Neural progenitor cell (in vitro differentiated cells): Measurements from ENCODE around the gene COG3. TPM values are rescaled to one million over a fixed set of nuclear protein-coding genes. Genes with fewer than 3 reads are reported as not detected.

ENCODE experiments used
- DNase-seq: peaks from one replicate; pipeline ENCODE4 v3.0.0-alpha.2; 2016; ENCODE audit warnings: low spot score
- H2AFZ ChIP-seq: fragments of 200-600 bp; sonication (generic); replicated peaks from 2 replicates; pipeline ENCODE4 v1.6.1; 2016; ENCODE audit warnings: antibody characterized with exemption
- H3F3A ChIP-seq: fragments of 200-600 bp; sonication (generic); 2 replicates; pipeline ENCODE4 v1.6.1; 2016; ENCODE audit warnings: antibody characterized with exemption, low read depth
- H3K27ac ChIP-seq: fragments of 200-600 bp; sonication (generic); 2 replicates; pipeline ENCODE4 v1.5.1; 2016; ENCODE audit warnings: mild to moderate bottlenecking
- H3K27me3 ChIP-seq: fragments of 200-600 bp; sonication (generic); 2 replicates; pipeline ENCODE4 v1.6.1; 2016; ENCODE audit warnings: mild to moderate bottlenecking, moderate library complexity
- H3K36me3 ChIP-seq: fragments of 200-600 bp; sonication (generic); 2 replicates; pipeline ENCODE4 v1.5.1; 2016
- H3K4me1 ChIP-seq: fragments of 200-600 bp; sonication (generic); 2 replicates; pipeline ENCODE4 v1.6.1; 2016; ENCODE audit warnings: mixed run types
- H3K4me2 ChIP-seq: fragments of 200-600 bp; sonication (generic); 2 replicates; pipeline ENCODE4 v1.6.1; 2016
- H3K4me3 ChIP-seq: fragments of 200-600 bp; sonication (generic); 2 replicates; pipeline ENCODE4 v1.5.1; 2016
- H3K79me2 ChIP-seq: fragments of 200-600 bp; sonication (generic); 2 replicates; pipeline ENCODE4 v1.6.1; 2016; ENCODE audit warnings: low read depth
- H3K9ac ChIP-seq: fragments of 200-600 bp; sonication (generic); 2 replicates; pipeline ENCODE4 v1.6.1; 2016
- H3K9me3 ChIP-seq: fragments of 200-600 bp; sonication (generic); 2 replicates; pipeline ENCODE4 v1.5.1; 2016; ENCODE audit warnings: low read depth
- H4K20me1 ChIP-seq: fragments of 200-600 bp; sonication (generic); 2 replicates; pipeline ENCODE4 v1.6.1; 2016; ENCODE audit warnings: low read depth
- H3K27ac Mint-ChIP-seq: 3 replicates; pipeline ENCODE4 v1.8.0; 2021; ENCODE audit warnings: mixed read lengths
- H3K27me3 Mint-ChIP-seq: 2 replicates; pipeline ENCODE4 v1.8.0; 2022; ENCODE audit warnings: low read depth, mild to moderate bottlenecking, inconsistent platforms, moderate library complexity, mixed read lengths; ENCODE audit not compliant: insufficient read depth
- H3K36me3 Mint-ChIP-seq: 3 replicates; pipeline ENCODE4 v1.8.0; 2021; ENCODE audit warnings: mixed read lengths
- H3K4me1 Mint-ChIP-seq: 3 replicates; pipeline ENCODE4 v1.8.0; 2021; ENCODE audit warnings: mixed read lengths
- H3K4me3 Mint-ChIP-seq: 3 replicates; pipeline ENCODE4 v1.8.0; 2021; ENCODE audit warnings: mild to moderate bottlenecking, moderate library complexity, mixed read lengths
- H3K9me3 Mint-ChIP-seq: 3 replicates; pipeline ENCODE4 v1.8.0; 2020; ENCODE audit warnings: mixed read lengths
- EZH2 ChIP-seq: fragments of 200-600 bp; sonication (generic); IDR thresholded peaks from 2 replicates; pipeline ENCODE4 v1.6.1; 2017; ENCODE audit warnings: antibody characterized with exemption, mild to moderate bottlenecking, moderate library complexity
- EZH2phosphoT487 ChIP-seq: fragments of 200-600 bp; sonication (generic); IDR thresholded peaks from 2 replicates; pipeline ENCODE4 v1.6.1; 2017; ENCODE audit warnings: antibody characterized with exemption
- total RNA-seq: library from RNA; depleted of rRNA; stranded (reverse); fragments of >200 nt; gene quantifications from 2 replicates; pipeline ENCODE4 v1.2.3, GENCODE V29; 2015; ENCODE audit warnings: low replicate concordance
- TF ChIP-seq, protein P1 (sequence below): fragments of 200-600 bp; sonication (generic); IDR thresholded peaks from 2 replicates; pipeline ENCODE4 v1.5.1; 2017; ENCODE audit warnings: antibody characterized with exemption, mild to moderate bottlenecking

Gene COG3
- total RNA-seq, 1 donor from 2014 or later: 36.0 TPM

DNA sequence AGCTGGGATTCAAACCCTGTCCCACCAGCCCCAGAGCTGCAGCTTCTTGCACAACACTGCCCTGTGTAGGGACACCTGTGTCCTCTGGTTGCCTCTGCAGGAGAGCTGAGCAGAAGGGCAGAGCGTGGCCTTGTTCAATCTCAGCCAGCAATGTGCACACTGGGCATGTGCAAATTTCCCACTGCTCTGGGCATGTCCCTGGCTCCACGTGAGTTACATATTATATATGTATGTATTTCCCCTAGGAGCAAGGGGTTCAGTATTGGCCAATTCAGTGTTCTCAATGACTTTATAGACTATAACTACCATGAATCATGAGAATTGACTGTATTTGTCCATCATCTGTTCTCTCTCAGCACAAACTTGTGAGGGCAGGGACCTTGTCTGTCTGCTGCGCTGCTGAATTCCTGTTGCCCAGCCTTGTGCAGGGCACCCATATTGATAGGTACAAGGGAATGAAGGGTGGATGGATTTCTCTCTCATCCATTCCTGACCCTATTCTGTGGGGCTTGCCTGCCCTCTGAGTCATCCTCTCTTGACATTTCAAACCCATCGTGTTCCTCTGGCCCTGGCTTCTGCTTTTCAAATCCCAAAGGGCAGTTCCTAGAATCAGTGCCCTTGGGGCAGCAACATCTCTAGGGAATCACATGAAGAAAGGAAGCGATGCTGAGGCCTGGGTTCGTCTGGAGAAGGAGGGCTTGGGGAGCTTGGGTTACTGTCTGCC is 81.1 kb downstream of the COG3 start:
- Histone ChIP-seq H3K27me3 (no peaks in the 10 kb centered on the region), H3K27ac (no peak overlapping the region), H3K4me3 (no peak overlapping the region), H3K4me2 (no peak overlapping the region), H3F3A (no peaks in the 10 kb centered on the region), H3K9ac (no peak overlapping the region), H3K9me3 (no peaks in the 10 kb centered on the region), H3K79me2 (no peaks in the 10 kb centered on the region), H3K36me3 (no peaks in the 10 kb centered on the region), H3K4me1 (no peaks in the 10 kb centered on the region), H4K20me1 (no peaks in the 10 kb centered on the region), H2AFZ (no peak overlapping the region)
- DNase-seq: no peak
- Mint-ChIP-seq H3K9me3 (no peaks in the 10 kb centered on the region), H3K27ac (peak overlapping the region; percentile 46), H3K36me3 (no peaks in the 10 kb centered on the region), H3K4me3 (no peak overlapping the region), H3K4me1 (peaks cover 6% of the 10 kb centered on the region), H3K27me3 (peaks cover 10% of the 10 kb centered on the region)
- TF ChIP-seq EZH2phosphoT487 (no peak), EZH2 (no peak)

DNA sequence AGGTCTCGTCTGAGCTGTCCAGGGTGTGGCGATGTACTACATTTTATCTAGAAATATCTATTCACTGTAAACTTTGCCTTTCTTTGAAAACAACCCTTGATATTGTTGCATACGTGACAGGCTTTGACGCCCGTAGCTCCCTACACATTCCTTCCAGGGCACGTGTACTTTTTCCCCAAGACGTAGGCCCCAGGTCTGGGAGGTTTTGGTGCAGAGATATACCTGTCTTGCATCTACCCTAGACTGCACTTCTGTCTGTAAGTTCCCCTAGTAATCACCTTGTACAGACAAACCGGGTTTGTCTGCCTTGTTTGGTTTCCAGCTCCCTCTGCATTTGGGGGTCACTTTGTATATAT is 81.6 kb downstream of the COG3 start:
- TF ChIP-seq EZH2phosphoT487: no peak
- TF ChIP-seq, protein P1, sequence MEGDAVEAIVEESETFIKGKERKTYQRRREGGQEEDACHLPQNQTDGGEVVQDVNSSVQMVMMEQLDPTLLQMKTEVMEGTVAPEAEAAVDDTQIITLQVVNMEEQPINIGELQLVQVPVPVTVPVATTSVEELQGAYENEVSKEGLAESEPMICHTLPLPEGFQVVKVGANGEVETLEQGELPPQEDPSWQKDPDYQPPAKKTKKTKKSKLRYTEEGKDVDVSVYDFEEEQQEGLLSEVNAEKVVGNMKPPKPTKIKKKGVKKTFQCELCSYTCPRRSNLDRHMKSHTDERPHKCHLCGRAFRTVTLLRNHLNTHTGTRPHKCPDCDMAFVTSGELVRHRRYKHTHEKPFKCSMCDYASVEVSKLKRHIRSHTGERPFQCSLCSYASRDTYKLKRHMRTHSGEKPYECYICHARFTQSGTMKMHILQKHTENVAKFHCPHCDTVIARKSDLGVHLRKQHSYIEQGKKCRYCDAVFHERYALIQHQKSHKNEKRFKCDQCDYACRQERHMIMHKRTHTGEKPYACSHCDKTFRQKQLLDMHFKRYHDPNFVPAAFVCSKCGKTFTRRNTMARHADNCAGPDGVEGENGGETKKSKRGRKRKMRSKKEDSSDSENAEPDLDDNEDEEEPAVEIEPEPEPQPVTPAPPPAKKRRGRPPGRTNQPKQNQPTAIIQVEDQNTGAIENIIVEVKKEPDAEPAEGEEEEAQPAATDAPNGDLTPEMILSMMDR: no peak
- no peak for TF ChIP-seq EZH2
- no peak for DNase-seq
- H3K9me3 ChIP-seq: no peaks in the 10 kb centered on the region
- H3K4me1 Mint-ChIP-seq: peaks cover 6% of the 10 kb centered on the region
- no peaks in the 10 kb centered on the region for H3K79me2 ChIP-seq
- no peaks in the 10 kb centered on the region for H3K9me3 Mint-ChIP-seq
- H3F3A ChIP-seq: no peaks in the 10 kb centered on the region
- no peak overlapping the region for H3K4me3 Mint-ChIP-seq
- no peaks in the 10 kb centered on the region for H3K27me3 ChIP-seq
- H3K4me1 ChIP-seq: no peaks in the 10 kb centered on the region
- no peaks in the 10 kb centered on the region for H3K36me3 Mint-ChIP-seq
- H4K20me1 ChIP-seq: no peaks in the 10 kb centered on the region
- peaks cover 10% of the 10 kb centered on the region for H3K27me3 Mint-ChIP-seq
- H3K27ac Mint-ChIP-seq: no peak overlapping the region
- no peak overlapping the region for H2AFZ ChIP-seq
- no peak overlapping the region for H3K9ac ChIP-seq
- H3K4me2 ChIP-seq: no peak overlapping the region
- H3K36me3 ChIP-seq: no peaks in the 10 kb centered on the region
- H3K27ac ChIP-seq: no peak overlapping the region
- H3K4me3 ChIP-seq: no peak overlapping the region

DNA sequence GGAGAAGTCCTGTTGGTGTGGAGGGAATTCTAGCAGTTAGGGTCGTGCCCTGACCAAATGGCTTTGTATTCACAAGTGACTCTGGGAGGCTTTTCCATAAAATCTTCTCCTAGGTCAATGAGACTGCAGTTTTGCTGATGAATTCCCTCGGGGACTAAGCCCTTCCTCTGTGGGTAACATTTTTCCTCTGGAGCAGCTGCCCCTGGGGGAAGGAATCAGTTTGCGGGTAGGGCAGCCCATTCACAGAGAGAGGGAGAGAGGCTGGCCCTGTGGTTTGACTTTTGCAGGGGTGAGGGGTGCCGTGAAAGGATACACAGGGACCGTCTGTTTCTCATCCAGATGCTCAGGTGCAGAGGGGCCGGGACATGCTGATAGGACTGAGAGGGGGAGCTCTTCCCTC is 83.5 kb downstream of the COG3 start:
- no peaks in the 10 kb centered on the region for H3K36me3 ChIP-seq
- Mint-ChIP-seq H3K27ac (peak overlapping the region; percentile 65), H3K4me3 (no peak overlapping the region), H3K9me3 (no peaks in the 10 kb centered on the region), H3K36me3 (no peaks in the 10 kb centered on the region), H3K4me1 (peaks cover 6% of the 10 kb centered on the region), H3K27me3 (peaks cover 10% of the 10 kb centered on the region)
- DNase-seq: no peak
- no peak overlapping the region for H3K27ac ChIP-seq
- no peaks in the 10 kb centered on the region for H3K79me2 ChIP-seq
- no peak overlapping the region for H3K9ac ChIP-seq
- H2AFZ ChIP-seq: no peak overlapping the region
- TF ChIP-seq, protein P1: no peak
- TF ChIP-seq EZH2: no peak
- no peak for TF ChIP-seq EZH2phosphoT487
- H3K9me3 ChIP-seq: no peaks in the 10 kb centered on the region
- no peaks in the 10 kb centered on the region for H3K27me3 ChIP-seq
- H3K4me2 ChIP-seq: no peak overlapping the region
- no peaks in the 10 kb centered on the region for H3F3A ChIP-seq
- no peaks in the 10 kb centered on the region for H4K20me1 ChIP-seq
- no peak overlapping the region for H3K4me3 ChIP-seq
- no peaks in the 10 kb centered on the region for H3K4me1 ChIP-seq

DNA sequence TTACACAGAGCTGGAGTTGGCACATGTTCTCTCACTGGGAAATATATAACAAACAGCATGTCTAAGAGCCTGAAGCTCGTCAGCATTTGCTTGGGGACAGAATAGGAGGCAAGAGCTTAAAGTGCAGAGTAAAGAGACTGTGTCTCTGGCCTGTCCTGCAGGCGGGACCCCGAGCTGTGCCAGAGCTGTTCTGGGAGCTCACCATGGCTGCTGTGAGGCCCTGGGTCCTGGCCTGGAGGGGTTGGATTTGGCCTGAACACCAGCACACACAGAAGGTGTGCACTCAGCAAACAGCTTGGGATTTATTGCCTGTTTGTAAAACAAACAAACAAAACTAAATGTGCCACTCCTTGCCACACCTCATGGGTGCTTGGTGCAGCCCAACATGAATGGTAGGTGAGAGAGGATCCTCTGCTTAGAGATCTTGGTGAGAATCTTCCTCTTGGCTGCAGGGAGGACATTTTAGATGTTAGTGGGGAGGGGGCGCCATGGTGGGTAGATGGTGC is 89.9 kb downstream of the COG3 start:
- no peak overlapping the region for H3K9ac ChIP-seq
- no peaks in the 10 kb centered on the region for H3K9me3 ChIP-seq
- H3K4me1 ChIP-seq: no peaks in the 10 kb centered on the region
- H3K27me3 Mint-ChIP-seq: peaks cover 8% of the 10 kb centered on the region
- H3K36me3 ChIP-seq: no peaks in the 10 kb centered on the region
- no peak overlapping the region for H3K4me3 ChIP-seq
- H3K4me2 ChIP-seq: no peak overlapping the region
- H4K20me1 ChIP-seq: no peaks in the 10 kb centered on the region
- no peak overlapping the region for H3K4me3 Mint-ChIP-seq
- H3K36me3 Mint-ChIP-seq: no peaks in the 10 kb centered on the region
- no peak for DNase-seq
- no peaks in the 10 kb centered on the region for H3K27me3 ChIP-seq
- no peaks in the 10 kb centered on the region for H3K79me2 ChIP-seq
- no peaks in the 10 kb centered on the region for H3K4me1 Mint-ChIP-seq
- no peak overlapping the region for H3K27ac ChIP-seq
- H3K27ac Mint-ChIP-seq: no peak overlapping the region
- H3K9me3 Mint-ChIP-seq: no peaks in the 10 kb centered on the region
- H2AFZ ChIP-seq: no peak overlapping the region
- TF ChIP-seq EZH2phosphoT487 (no peak), EZH2 (no peak)
- TF ChIP-seq, protein P1: no peak
- no peaks in the 10 kb centered on the region for H3F3A ChIP-seq
